ENCODE data around the gene CYP2C8.

The CYP2C8 gene

GRCh38 chr10:94989192-94989591, 80.1 kb downstream of the CYP2C8 start:
- no peak overlapping the region for H3K9ac ChIP-seq (ENCODE audit: low read length in 5 of 5)
- no peaks in the 10 kb centered on the region for H3K4me1 ChIP-seq (ENCODE audit: control insufficient read depth in 5 of 5, insufficient read depth in 5 of 5, low read length in 5 of 5)
- H3K4me3 ChIP-seq (ENCODE audit: low read depth in 1 of 5, low read length in 5 of 5) = no peak overlapping the region
- H3K9me3 ChIP-seq (ENCODE audit: control insufficient read depth in 5 of 5, low read length in 5 of 5) = peaks cover 7 to 18% (median 14%) of the 10 kb centered on the region in 5 donors
- H3K36me3 ChIP-seq (ENCODE audit: control insufficient read depth in 5 of 5, insufficient read depth in 5 of 5, low read length in 5 of 5) = no peaks in the 10 kb centered on the region
- H3K27ac ChIP-seq (ENCODE audit: low read depth, low read length) = no peak overlapping the region
- no peaks in the 10 kb centered on the region for H3K27me3 ChIP-seq (ENCODE audit: control insufficient read depth in 5 of 5, insufficient read depth in 4 of 5, low read length in 5 of 5)
